Ovary (tissue), 9 donors: ENCODE measurements around the gene RBM23. TPM values are rescaled to one million over a fixed set of nuclear protein-coding genes. Genes with fewer than 3 reads are reported as not detected.

Experiments used
- DNase-seq, 5 donors: peaks; one replicate each; pipeline ENCODE4 v3.0.0-alpha.2; 2019 to 2020
- H3K27ac ChIP-seq, 2 donors: fragments of 200-600 bp; one replicate each; pipeline versions ENCODE4 v1.5.1 to v1.8.0; 2019 to 2022
- H3K27me3 ChIP-seq: fragments of 200-600 bp; one replicate; pipeline ENCODE4 v1.8.0; 2022
- H3K36me3 ChIP-seq: fragments of 200-600 bp; sonication (generic); one replicate; pipeline ENCODE4 v1.5.1; 2019
- H3K4me1 ChIP-seq: one replicate; pipeline ENCODE4 v1.8.1; 2013; ENCODE audit warnings: mild to moderate bottlenecking, moderate library complexity; ENCODE audit not compliant: insufficient read depth
- H3K4me3 ChIP-seq: fragments of 200-600 bp; sonication (generic); one replicate; pipeline ENCODE4 v1.5.1; 2017
- H3K9me3 ChIP-seq, 2 donors: fragments of 200-600 bp in 1 of 2; sonication (generic) in 1 of 2; one replicate each; pipeline versions ENCODE4 v1.5.1 to v1.8.1; 2013 to 2019; ENCODE audit warnings: mild to moderate bottlenecking in 1 of 2, moderate library complexity in 1 of 2
- CTCF ChIP-seq, 3 donors: fragments of 450-650 bp in 2 of 3; fragments of 200-600 bp in 1 of 3; IDR thresholded peaks; one replicate each; pipeline versions ENCODE4 v1.5.1 to v1.8.0; 2016 to 2022; ENCODE audit warnings: antibody characterized with exemption in 3 of 3, mild to moderate bottlenecking in 1 of 3
- EP300 ChIP-seq: sonication (generic); formaldehyde crosslinking; IDR thresholded peaks from one replicate; pipeline ENCODE4 v1.6.1; 2017; ENCODE audit warnings: antibody characterized with exemption
- POLR2A ChIP-seq: fragments of 450-650 bp; IDR thresholded peaks from one replicate; pipeline ENCODE4 v1.6.1; 2017; ENCODE audit warnings: antibody characterized with exemption, mild to moderate bottlenecking, moderate library complexity
- WGBS, 3 donors: extraction: QIAGEN DNeasy Blood & Tissue Kit in 1 of 3; methylation state at CpG; one replicate each; pipeline versions ENCODE4 v1.1.5 to v1.1.7; 2013 to 2017; 5-methylcytosine and 5-hydroxymethylcytosine counted together
- intact Hi-C, 4 donors: fragments of 100-400 bp; cut with DNase I; formaldehyde crosslinking; loops; one replicate each; pipeline versions ENCODE4 v1.11.0 to v1.15.1; 2022 to 2023
- polyA plus RNA-seq, 2 donors: library from polyadenylated mRNA; stranded (reverse); fragments of 200-250 nt in 1 of 2; fragments of 350-450 nt in 1 of 2; fragmentation: Illumina TruSeq in 1 of 2; extraction: RNeasy Lipid Tissue Mini Kit (QIAGEN cat#74804) in 1 of 2; gene quantifications; one replicate each; pipeline ENCODE4 v1.2.3, GENCODE V29; 2013 to 2014
- total RNA-seq, 7 donors: library from RNA; depleted of rRNA in 2 of 7; stranded (reverse); fragments of >200 nt in 2 of 7; fragmentation: NEBNext Ultra II Directional in 3 of 7; extraction: Animal tissue kit (Norgen Biotek cat#: 25700) in 3 of 7; gene quantifications; one replicate each; pipeline versions ENCODE4 v1.1.0 to v1.2.4, GENCODE V29; 2016 to 2023
- donor health status: DM: no; HTN: no; CAD: no; lungs with moderate emphysema.
- donor health status: DM: no; HTN: no; CAD: no.
- donor health status: Bipolar disorder and iron deficiency.
- donor health status: DM: yes; HTN: yes; CAD: no.
- donor health status: DM: no; HTN: no; CAD: no.
- donor health status: DM: yes; HTN: yes; CAD: no.

The RBM23 gene
- total and polyA plus RNA-seq, 9 donors: 57.0 to 244 (median 105) TPM

DNA sequence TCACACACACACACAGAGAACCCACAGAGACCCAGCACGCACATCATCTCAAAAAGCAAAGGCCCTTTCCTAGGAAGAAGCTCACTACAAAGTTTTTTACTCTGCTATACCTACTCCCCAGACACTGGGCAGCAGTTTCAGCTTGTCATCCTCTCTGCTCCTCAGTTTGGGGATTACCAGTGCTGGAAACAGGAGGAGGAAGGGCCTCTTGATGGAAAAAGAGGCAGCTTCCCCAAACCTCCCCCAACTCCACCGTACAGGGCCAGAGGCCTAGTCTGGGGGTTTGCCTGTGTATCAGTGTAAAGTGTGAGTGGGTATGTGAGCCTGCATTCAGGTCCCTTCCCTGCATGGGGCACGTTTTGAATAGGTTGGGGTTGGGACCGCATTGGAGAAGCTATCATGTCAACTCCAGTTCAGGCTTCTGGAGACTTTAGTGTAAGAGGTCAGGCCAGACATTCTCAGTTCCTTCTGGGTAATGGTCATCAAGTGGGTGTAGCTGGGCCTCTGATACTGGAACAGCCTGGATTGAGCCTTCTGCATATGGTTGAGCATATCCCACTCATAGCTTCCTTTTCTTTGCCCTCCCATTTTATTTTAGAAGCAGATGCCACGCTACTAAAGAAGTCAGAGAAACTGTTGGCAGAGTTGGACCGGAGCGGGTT, 34.7 kb downstream of the RBM23 start:
- TF ChIP-seq EP300 (no peak), CTCF (IDR thresholded peaks at IDR 0.05) (no peak), POLR2A (no peak)
- Histone ChIP-seq H3K4me3 (no peak overlapping the region), H3K27me3 (no peaks in the 10 kb centered on the region), H3K27ac (no peak overlapping the region), H3K9me3 (no peaks in the 10 kb centered on the region), H3K4me1 (peaks cover 8% of the 10 kb centered on the region), H3K36me3 (no peaks in the 10 kb centered on the region)
- WGBS, 3 donors: 84 to 88% (median 85%) methylated on average over 7 of the region's 7 CpGs
- no peak for DNase-seq
- intact Hi-C loops: no loop called here

DNA sequence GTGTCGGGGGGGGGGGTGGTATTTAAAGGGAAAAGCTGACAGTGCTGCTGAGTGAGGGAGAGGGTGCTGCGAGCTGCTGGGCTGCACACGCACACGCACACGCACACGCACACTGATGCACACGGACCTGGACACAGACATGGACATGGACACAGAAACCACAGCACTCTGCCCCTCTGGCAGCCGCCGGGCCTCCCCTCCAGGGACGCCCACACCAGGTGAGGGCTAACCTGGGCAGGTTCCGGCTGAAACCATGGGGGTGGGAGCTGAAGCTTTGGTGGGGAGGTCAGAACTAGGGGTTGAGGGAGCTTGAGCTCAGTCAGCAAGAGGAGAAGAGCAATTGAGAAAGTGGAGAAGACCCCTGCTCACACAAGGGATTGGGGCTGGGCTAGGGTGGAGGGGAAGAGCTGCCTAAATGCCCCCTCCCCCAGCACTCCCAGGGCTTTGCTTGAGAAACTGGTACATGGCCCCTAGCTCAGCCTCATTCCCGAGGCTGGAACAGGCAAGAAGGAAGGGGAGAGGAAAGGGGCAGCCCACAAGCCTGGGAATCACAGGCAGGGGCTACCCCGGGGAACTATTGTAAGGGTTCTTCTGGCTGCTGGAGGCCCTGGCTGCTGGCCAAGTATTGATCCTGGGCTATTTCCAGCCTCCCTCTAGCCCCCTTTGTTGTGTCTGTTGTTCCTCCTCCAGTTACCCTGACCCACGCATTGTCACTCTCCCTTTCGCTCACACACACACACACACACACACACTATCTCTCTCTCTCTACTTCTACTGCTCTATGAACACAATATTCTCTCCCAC, 35.6 kb downstream of the RBM23 start, which contains the start of gene REM2:
REM2 (plus strand) TSS at position 50 of the 804 bp plus-strand sequence; CDS start at position 116, 66 bp downstream.
- no peaks in the 10 kb centered on the region for H3K36me3 ChIP-seq
- intact Hi-C loops: no loop called here
- H3K4me3 ChIP-seq: no peak within 1 kb of the TSS
- H3K27ac ChIP-seq: no peak within 1 kb of the TSS
- H3K9me3 ChIP-seq: no peaks in the 10 kb centered on the region
- TF ChIP-seq POLR2A (no peak), EP300 (no peak), CTCF (IDR thresholded peaks at IDR 0.05) (no peak)
- peak in 1 of 5 donors; percentile 36 for DNase-seq
- peaks cover 8% of the 10 kb centered on the region for H3K4me1 ChIP-seq
- 15 to 27% (median 17%) methylated on average over 14 to 15 of the region's 15 CpGs for WGBS, 3 donors
- no peaks in the 10 kb centered on the region for H3K27me3 ChIP-seq

- TF ChIP-seq CTCF (IDR thresholded peaks at IDR 0.05): no peak
- TF ChIP-seq EP300: no peak
- no peak for TF ChIP-seq POLR2A
- no peaks in the 10 kb centered on the region for H3K36me3 ChIP-seq
- no peaks in the 10 kb centered on the region for H3K27me3 ChIP-seq
- H3K4me1 ChIP-seq: peaks cover 3% of the 10 kb centered on the region
- no peak overlapping the region for H3K27ac ChIP-seq
- WGBS, 3 donors: 10 to 17% (median 12%) methylated on average over 6 of the region's 6 CpGs
- no peak overlapping the region for H3K4me3 ChIP-seq
- H3K9me3 ChIP-seq: no peaks in the 10 kb centered on the region
- intact Hi-C loops: no loop called here
- DNase-seq: peak in 3 of 5 donors; percentile 32 to 56 (median 47)
Observed at GRCh38 chr14:22882529-22883172, 36.3 kb downstream of the RBM23 start.

GRCh38 chr14:22882064-22882463, 36.9 kb downstream of the RBM23 start:
- no peak for TF ChIP-seq CTCF (IDR thresholded peaks at IDR 0.05)
- TF ChIP-seq EP300: no peak
- TF ChIP-seq POLR2A: no peak
- Histone ChIP-seq H3K4me3 (no peak overlapping the region), H3K27ac (no peak overlapping the region), H3K4me1 (peaks cover 2% of the 10 kb centered on the region), H3K27me3 (no peaks in the 10 kb centered on the region), H3K9me3 (no peaks in the 10 kb centered on the region), H3K36me3 (no peaks in the 10 kb centered on the region)
- intact Hi-C loops: no loop called here
- DNase-seq: no peak
- 25 to 31% (median 26%) methylated on average over 7 of the region's 7 CpGs for WGBS, 3 donors
